OCI-LY3 (cell line): ENCODE data around the gene CMIP.
"Not testable (repeated sequence)": the region's sequence is repeated elsewhere in the genome, so short reads cannot be mapped to it uniquely, and the experiment has no call there.

Experiments used
- EZH2phosphoT487 ChIP-seq: fragments of 200-600 bp; shearing (Covaris generic); IDR thresholded peaks from 2 replicates; pipeline ENCODE4 v1.6.1; 2018; ENCODE audit warnings: antibody characterized with exemption, mixed run types, low read depth
- TF ChIP-seq, protein P1 (sequence below): fragments of 200-600, 300-600 bp; sonication (generic); IDR thresholded peaks from 2 replicates; pipeline ENCODE4 v1.5.1; 2014; ENCODE audit warnings: antibody characterized with exemption, low read length, low read depth

DNA sequence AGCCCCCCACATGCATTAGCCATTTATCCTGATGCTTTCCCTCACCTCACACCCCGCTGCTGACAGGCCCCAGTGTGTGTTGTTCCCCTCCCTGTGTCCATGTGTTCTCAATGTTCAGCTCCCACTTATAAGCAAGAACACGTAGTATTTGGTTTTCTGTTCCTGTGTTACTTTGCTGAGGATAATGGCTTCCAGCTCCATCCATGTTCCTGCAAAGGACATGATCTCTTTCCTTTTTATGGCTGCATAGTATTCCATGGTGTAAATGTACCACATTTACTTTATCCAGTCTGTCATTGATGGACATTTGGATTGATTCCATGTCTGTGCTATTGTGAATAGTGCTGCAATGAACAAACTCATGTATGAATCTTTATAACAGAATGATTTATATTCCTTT, 39.6 kb upstream of the CMIP start:
- TF ChIP-seq, protein P1, sequence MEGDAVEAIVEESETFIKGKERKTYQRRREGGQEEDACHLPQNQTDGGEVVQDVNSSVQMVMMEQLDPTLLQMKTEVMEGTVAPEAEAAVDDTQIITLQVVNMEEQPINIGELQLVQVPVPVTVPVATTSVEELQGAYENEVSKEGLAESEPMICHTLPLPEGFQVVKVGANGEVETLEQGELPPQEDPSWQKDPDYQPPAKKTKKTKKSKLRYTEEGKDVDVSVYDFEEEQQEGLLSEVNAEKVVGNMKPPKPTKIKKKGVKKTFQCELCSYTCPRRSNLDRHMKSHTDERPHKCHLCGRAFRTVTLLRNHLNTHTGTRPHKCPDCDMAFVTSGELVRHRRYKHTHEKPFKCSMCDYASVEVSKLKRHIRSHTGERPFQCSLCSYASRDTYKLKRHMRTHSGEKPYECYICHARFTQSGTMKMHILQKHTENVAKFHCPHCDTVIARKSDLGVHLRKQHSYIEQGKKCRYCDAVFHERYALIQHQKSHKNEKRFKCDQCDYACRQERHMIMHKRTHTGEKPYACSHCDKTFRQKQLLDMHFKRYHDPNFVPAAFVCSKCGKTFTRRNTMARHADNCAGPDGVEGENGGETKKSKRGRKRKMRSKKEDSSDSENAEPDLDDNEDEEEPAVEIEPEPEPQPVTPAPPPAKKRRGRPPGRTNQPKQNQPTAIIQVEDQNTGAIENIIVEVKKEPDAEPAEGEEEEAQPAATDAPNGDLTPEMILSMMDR = not testable (repeated sequence)
- TF ChIP-seq EZH2phosphoT487 = not testable (repeated sequence)
